A549 (cell line): ENCODE measurements around the gene LACTBL1.

Source experiments
- CEBPB ChIP-seq, 2 experiments: fragments of >200 bp in 1 of 2; sonication (Bioruptor Twin) in 1 of 2; formaldehyde crosslinking in 1 of 2; IDR thresholded peaks; 2 replicates each; pipeline ENCODE4 v1.6.1; 2012 to 2016
- CHD2 ChIP-seq: fragments of 150-350 bp; IDR thresholded peaks from 2 replicates; pipeline ENCODE4 v1.6.1; 2014; ENCODE audit warnings: low read length; ENCODE audit not compliant: partially characterized antibody
- EHMT2 ChIP-seq: fragments of 200-600 bp; sonication (generic); IDR thresholded peaks from 2 replicates; pipeline ENCODE4 v1.6.1; 2016; ENCODE audit warnings: antibody characterized with exemption, low read depth, mild to moderate bottlenecking, moderate library complexity
- EP300 ChIP-seq, 2 experiments: fragments of >200 bp; sonication (Bioruptor Twin); formaldehyde crosslinking; IDR thresholded peaks; 2 replicates in 1 of 2; 3 replicates in 1 of 2; pipeline ENCODE4 v1.6.1; 2016 to 2017
- HDAC2 ChIP-seq: fragments of 200-600 bp; sonication (generic); IDR thresholded peaks from 2 replicates; pipeline ENCODE4 v1.6.1; 2016
- KDM1A ChIP-seq: fragments of 200-600 bp; sonication (generic); IDR thresholded peaks from 2 replicates; pipeline ENCODE4 v1.6.1; 2016; ENCODE audit warnings: low read depth, mild to moderate bottlenecking
- KDM5A ChIP-seq: fragments of 200-600 bp; sonication (generic); IDR thresholded peaks from 2 replicates; pipeline ENCODE4 v1.6.1; 2016; ENCODE audit warnings: antibody characterized with exemption, mild to moderate bottlenecking
- POLR2A ChIP-seq: IDR thresholded peaks from 2 replicates; pipeline ENCODE4 v1.6.1; 2012; ENCODE audit warnings: mild to moderate bottlenecking, low read length
- RARB ChIP-seq: fragments of 250-450 bp; sonication (Bioruptor Pico); IDR thresholded peaks from 2 replicates; pipeline ENCODE4 v1.8.0; 2021; ENCODE audit warnings: mild to moderate bottlenecking, moderate library complexity
- RFX5 ChIP-seq: fragments of 450-650 bp; IDR thresholded peaks from 2 replicates; pipeline ENCODE4 v1.7.1; 2014; ENCODE audit warnings: antibody characterized with exemption, mild to moderate bottlenecking, moderate library complexity
- TP53 ChIP-seq: fragments of 250-450 bp; sonication (Bioruptor Pico); IDR thresholded peaks from 2 replicates; pipeline ENCODE4 v1.5.0; 2021; ENCODE audit warnings: mild to moderate bottlenecking, moderate library complexity
- TF ChIP-seq, protein P1 (sequence below): fragments of >200 bp; sonication (Bioruptor Twin); formaldehyde crosslinking; IDR thresholded peaks from 3 replicates; pipeline ENCODE4 v1.5.1; 2016
- TF ChIP-seq, protein P2 (sequence below): fragments of 200-600 bp; sonication (generic); IDR thresholded peaks from 2 replicates; pipeline ENCODE4 v1.6.1; 2016; ENCODE audit warnings: antibody characterized with exemption, mild to moderate bottlenecking, moderate library complexity

- TF ChIP-seq KDM5A (no peak), POLR2A (no peak), EP300 (IDR thresholded peaks at IDR 0.05) (no peak), EHMT2 (no peak), RFX5 (no peak), HDAC2 (no peak), KDM1A (no peak), RARB (CRISPR knock-in tag) (no peak), TP53 (CRISPR knock-in tag) (no peak), CHD2 (no peak), CEBPB (IDR thresholded peaks at IDR 0.05) (no peak)
- TF ChIP-seq, protein P1, sequence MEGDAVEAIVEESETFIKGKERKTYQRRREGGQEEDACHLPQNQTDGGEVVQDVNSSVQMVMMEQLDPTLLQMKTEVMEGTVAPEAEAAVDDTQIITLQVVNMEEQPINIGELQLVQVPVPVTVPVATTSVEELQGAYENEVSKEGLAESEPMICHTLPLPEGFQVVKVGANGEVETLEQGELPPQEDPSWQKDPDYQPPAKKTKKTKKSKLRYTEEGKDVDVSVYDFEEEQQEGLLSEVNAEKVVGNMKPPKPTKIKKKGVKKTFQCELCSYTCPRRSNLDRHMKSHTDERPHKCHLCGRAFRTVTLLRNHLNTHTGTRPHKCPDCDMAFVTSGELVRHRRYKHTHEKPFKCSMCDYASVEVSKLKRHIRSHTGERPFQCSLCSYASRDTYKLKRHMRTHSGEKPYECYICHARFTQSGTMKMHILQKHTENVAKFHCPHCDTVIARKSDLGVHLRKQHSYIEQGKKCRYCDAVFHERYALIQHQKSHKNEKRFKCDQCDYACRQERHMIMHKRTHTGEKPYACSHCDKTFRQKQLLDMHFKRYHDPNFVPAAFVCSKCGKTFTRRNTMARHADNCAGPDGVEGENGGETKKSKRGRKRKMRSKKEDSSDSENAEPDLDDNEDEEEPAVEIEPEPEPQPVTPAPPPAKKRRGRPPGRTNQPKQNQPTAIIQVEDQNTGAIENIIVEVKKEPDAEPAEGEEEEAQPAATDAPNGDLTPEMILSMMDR = no peak
- TF ChIP-seq, protein P2, sequence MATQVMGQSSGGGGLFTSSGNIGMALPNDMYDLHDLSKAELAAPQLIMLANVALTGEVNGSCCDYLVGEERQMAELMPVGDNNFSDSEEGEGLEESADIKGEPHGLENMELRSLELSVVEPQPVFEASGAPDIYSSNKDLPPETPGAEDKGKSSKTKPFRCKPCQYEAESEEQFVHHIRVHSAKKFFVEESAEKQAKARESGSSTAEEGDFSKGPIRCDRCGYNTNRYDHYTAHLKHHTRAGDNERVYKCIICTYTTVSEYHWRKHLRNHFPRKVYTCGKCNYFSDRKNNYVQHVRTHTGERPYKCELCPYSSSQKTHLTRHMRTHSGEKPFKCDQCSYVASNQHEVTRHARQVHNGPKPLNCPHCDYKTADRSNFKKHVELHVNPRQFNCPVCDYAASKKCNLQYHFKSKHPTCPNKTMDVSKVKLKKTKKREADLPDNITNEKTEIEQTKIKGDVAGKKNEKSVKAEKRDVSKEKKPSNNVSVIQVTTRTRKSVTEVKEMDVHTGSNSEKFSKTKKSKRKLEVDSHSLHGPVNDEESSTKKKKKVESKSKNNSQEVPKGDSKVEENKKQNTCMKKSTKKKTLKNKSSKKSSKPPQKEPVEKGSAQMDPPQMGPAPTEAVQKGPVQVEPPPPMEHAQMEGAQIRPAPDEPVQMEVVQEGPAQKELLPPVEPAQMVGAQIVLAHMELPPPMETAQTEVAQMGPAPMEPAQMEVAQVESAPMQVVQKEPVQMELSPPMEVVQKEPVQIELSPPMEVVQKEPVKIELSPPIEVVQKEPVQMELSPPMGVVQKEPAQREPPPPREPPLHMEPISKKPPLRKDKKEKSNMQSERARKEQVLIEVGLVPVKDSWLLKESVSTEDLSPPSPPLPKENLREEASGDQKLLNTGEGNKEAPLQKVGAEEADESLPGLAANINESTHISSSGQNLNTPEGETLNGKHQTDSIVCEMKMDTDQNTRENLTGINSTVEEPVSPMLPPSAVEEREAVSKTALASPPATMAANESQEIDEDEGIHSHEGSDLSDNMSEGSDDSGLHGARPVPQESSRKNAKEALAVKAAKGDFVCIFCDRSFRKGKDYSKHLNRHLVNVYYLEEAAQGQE = no peak
Observed at GRCh38 chr1:22952694-22953056, 20.0 kb downstream of the LACTBL1 start.
